Keratinocyte (primary cell): Measurements from ENCODE around the gene PAQR7. TPM values are rescaled to one million over a fixed set of nuclear protein-coding genes. Genes with fewer than 3 reads are reported as not detected.

Source experiments
- DNase-seq: peaks from one replicate; pipeline ENCODE4 v3.0.0-alpha.2; 2011; ENCODE audit warnings: low read depth, missing footprints, low spot score
- FAIRE-seq: peaks from 2 replicates; lab custom pipeline; 2011; peaks lifted over from hg19 to GRCh38; lab: Jason Lieb, UNC
- H2AFZ ChIP-seq: 2 replicates; pipeline ENCODE4 v1.6.0; 2012; ENCODE audit warnings: low read length, control low read depth, inconsistent platforms; ENCODE audit not compliant: control insufficient read depth
- H3K27ac ChIP-seq: 2 replicates; pipeline ENCODE4 v1.5.1; 2011; ENCODE audit warnings: low read length; ENCODE audit not compliant: control insufficient read depth, insufficient read depth
- H3K27me3 ChIP-seq: 3 replicates; pipeline ENCODE4 v1.6.0; 2011; ENCODE audit warnings: low read length; ENCODE audit not compliant: control insufficient read depth, insufficient read depth; ENCODE audit errors: extremely low read depth
- H3K36me3 ChIP-seq, 2 experiments: 2 replicates in 1 of 2; 3 replicates in 1 of 2; pipeline ENCODE4 v1.5.1; 2011; ENCODE audit warnings: low read length in 2 of 2, mild to moderate bottlenecking in 1 of 2; ENCODE audit not compliant: control insufficient read depth in 2 of 2, insufficient read depth in 2 of 2; ENCODE audit errors: extremely low read depth in 1 of 2
- H3K4me1 ChIP-seq: 3 replicates; pipeline ENCODE4 v1.5.1; 2011; ENCODE audit warnings: low read length; ENCODE audit not compliant: control insufficient read depth, insufficient read depth; ENCODE audit errors: extremely low read depth
- H3K4me2 ChIP-seq: 3 replicates; pipeline ENCODE4 v1.6.0; 2011; ENCODE audit warnings: low read depth, low read length; ENCODE audit not compliant: control insufficient read depth, insufficient read depth; ENCODE audit errors: extremely low read depth
- H3K4me3 ChIP-seq, 3 experiments: fragments of 200-600 bp in 1 of 3; sonication (generic) in 1 of 3; 2 replicates in 2 of 3; 3 replicates in 1 of 3; pipeline ENCODE4 v1.5.1; 2011 to 2016; ENCODE audit warnings: low read length in 3 of 3, mild to moderate bottlenecking in 3 of 3, control low read depth in 2 of 3, inconsistent platforms in 1 of 3, low read depth in 1 of 3, mixed read lengths in 1 of 3, mixed run types in 1 of 3, moderate library complexity in 1 of 3; ENCODE audit not compliant: control insufficient read depth in 2 of 3, insufficient read depth in 2 of 3; ENCODE audit errors: extremely low read depth in 1 of 3
- H3K79me2 ChIP-seq: 2 replicates; pipeline ENCODE4 v1.6.0; 2012; ENCODE audit warnings: low read length; ENCODE audit not compliant: control insufficient read depth, insufficient read depth
- H3K9ac ChIP-seq: 3 replicates; pipeline ENCODE4 v1.6.0; 2011; ENCODE audit warnings: low read length; ENCODE audit not compliant: control insufficient read depth, insufficient read depth; ENCODE audit errors: extremely low read depth
- H3K9me1 ChIP-seq: 3 replicates; pipeline ENCODE4 v1.6.0; 2011; ENCODE audit warnings: low read length; ENCODE audit not compliant: control insufficient read depth, insufficient read depth; ENCODE audit errors: extremely low read depth
- H3K9me3 ChIP-seq: 2 replicates; pipeline ENCODE4 v1.5.1; 2012; ENCODE audit warnings: low read depth, low read length; ENCODE audit not compliant: control insufficient read depth
- H4K20me1 ChIP-seq: 3 replicates; pipeline ENCODE4 v1.6.0; 2011; ENCODE audit warnings: low read length; ENCODE audit not compliant: control insufficient read depth, insufficient read depth; ENCODE audit errors: extremely low read depth
- CTCF ChIP-seq, 3 experiments: IDR thresholded peaks in 1 of 3; conservative IDR thresholded peaks in 1 of 3; optimal IDR thresholded peaks in 1 of 3; 2 replicates in 2 of 3; 3 replicates in 1 of 3; pipeline versions ENCODE3 to v1.5.1; 2011; ENCODE audit warnings: low read length in 3 of 3, mild to moderate bottlenecking in 3 of 3, moderate library complexity in 2 of 3, control low read depth in 1 of 3, inconsistent platforms in 1 of 3; ENCODE audit not compliant: insufficient read depth in 2 of 3; ENCODE audit errors: extremely low read depth in 1 of 3
- EZH2 ChIP-seq: IDR thresholded peaks from one replicate; pipeline ENCODE4 v1.6.1; 2012; ENCODE audit warnings: inconsistent platforms, mild to moderate bottlenecking, low read length, moderate library complexity
- dilution Hi-C: fragments of 300-500 bp; cut with MboI; formaldehyde crosslinking; loops from one replicate; pipeline ENCODE4 v1.7.0; 2020; ENCODE audit warnings: low sequenced_read_pairs; ENCODE audit not compliant: extremely low pct_ligation_motif_present
- polyA plus RNA-seq, 5 experiments: library from polyadenylated mRNA; depleted of rRNA in 3 of 5; stranded (reverse) in 3 of 5; stranded (forward) in 1 of 5; unstranded in 1 of 5; fragments of >200 nt; gene quantifications; 1 replicate in 1 of 5; 2 replicates in 3 of 5; 3 replicates in 1 of 5; pipeline versions ENCODE4 v1.2.1 to v1.2.3, GENCODE V29; 2011 to 2012; ENCODE audit warnings: missing spikeins in 2 of 5, low read depth in 1 of 5, low replicate concordance in 1 of 5

The PAQR7 gene
- polyA plus RNA-seq, 1 donor (not counting 4 experiments of a cell fraction or from before 2014, with no cell fraction given) = 14.5 TPM

- H3K4me2 ChIP-seq = no peak overlapping the region
- H3K36me3 ChIP-seq = no peaks in the 10 kb centered on the region
- peaks cover 2% of the 10 kb centered on the region for H4K20me1 ChIP-seq
- H3K79me2 ChIP-seq = peaks cover 62% of the 10 kb centered on the region
- no peak overlapping the region for H3K4me3 ChIP-seq
- dilution Hi-C loops = no loop called here
- H3K9me3 ChIP-seq = no peaks in the 10 kb centered on the region
- no peak overlapping the region for H3K9ac ChIP-seq
- FAIRE-seq = no peak
- H3K27me3 ChIP-seq = no peaks in the 10 kb centered on the region
- DNase-seq = no peak
- TF ChIP-seq EZH2 (no peak), CTCF (optimal IDR thresholded peaks at IDR 0.05 in 1 of 3, IDR thresholded peaks at IDR 0.05 in 1 of 3, conservative IDR thresholded peaks at IDR 0.05 in 1 of 3; ENCODE audit: extremely low read depth in 1 of 3, insufficient read depth in 2 of 3, low read length in 3 of 3) (no peak)
- H2AFZ ChIP-seq = no peak overlapping the region
- H3K4me1 ChIP-seq = peaks cover 3% of the 10 kb centered on the region
- no peak overlapping the region for H3K27ac ChIP-seq
- no peaks in the 10 kb centered on the region for H3K9me1 ChIP-seq
Measured at GRCh38 chr1:25847929-25848328, 27.6 kb downstream of the PAQR7 start.

GRCh38 chr1:25845664-25846063 is 29.8 kb downstream of the PAQR7 start:
- Histone ChIP-seq H3K9me1 (no peaks in the 10 kb centered on the region), H3K27me3 (no peaks in the 10 kb centered on the region), H3K4me2 (no peak overlapping the region), H4K20me1 (peaks cover 2% of the 10 kb centered on the region), H3K27ac (no peak overlapping the region), H3K9me3 (no peaks in the 10 kb centered on the region), H3K36me3 (no peaks in the 10 kb centered on the region), H2AFZ (no peak overlapping the region), H3K9ac (no peak overlapping the region), H3K79me2 (peaks cover 62% of the 10 kb centered on the region), H3K4me1 (peaks cover 3% of the 10 kb centered on the region), H3K4me3 (no peak overlapping the region)
- no peak for TF ChIP-seq EZH2
- no peak for TF ChIP-seq CTCF (optimal IDR thresholded peaks at IDR 0.05 in 1 of 3, IDR thresholded peaks at IDR 0.05 in 1 of 3, conservative IDR thresholded peaks at IDR 0.05 in 1 of 3; ENCODE audit: extremely low read depth in 1 of 3, insufficient read depth in 2 of 3, low read length in 3 of 3)
- FAIRE-seq (no peak), DNase-seq (no peak)
- dilution Hi-C loops = no loop called here
